GM18870 (cell line): ENCODE measurements around the gene COMMD9.

Source experiments
- ATAC-seq: cut with Tn5 transposase; IDR thresholded peaks from one replicate; pipeline ENCODE4 v1.9.1; 2021; ENCODE audit warnings: moderate library complexity; ENCODE audit not compliant: unreplicated experiment

COMMD9 gene

DNA sequence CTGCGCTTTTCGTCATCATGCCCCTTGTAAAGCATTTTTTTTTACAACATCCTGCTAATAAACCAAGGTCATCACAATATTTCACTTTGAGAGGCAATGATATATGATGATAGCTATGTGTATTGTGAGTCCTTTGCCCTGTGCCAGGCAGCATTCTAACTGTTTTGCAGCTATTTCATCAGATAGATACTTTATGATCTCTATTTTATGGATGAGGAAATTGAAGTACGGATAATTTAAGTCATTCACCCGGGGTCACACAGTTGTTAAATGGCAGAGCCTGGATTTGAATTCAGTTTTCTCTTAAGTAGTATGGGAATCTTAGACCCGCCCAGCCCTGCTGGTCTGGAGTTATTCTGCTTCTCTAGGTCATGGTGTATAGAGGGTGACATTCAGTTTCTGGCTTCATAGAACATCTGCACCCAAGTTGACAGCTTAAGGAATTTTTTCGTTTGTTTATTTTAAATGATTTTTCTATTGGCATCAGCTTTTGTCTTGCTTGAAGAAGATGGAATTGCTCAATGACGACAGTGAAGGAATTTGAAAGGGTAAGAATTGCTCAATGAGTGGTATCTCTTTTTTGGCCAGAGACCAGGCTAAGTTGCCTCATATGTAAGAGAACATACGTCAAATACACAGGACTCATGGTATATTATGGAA, 7.8 kb upstream of the COMMD9 start:
- ATAC-seq, result no peak

DNA sequence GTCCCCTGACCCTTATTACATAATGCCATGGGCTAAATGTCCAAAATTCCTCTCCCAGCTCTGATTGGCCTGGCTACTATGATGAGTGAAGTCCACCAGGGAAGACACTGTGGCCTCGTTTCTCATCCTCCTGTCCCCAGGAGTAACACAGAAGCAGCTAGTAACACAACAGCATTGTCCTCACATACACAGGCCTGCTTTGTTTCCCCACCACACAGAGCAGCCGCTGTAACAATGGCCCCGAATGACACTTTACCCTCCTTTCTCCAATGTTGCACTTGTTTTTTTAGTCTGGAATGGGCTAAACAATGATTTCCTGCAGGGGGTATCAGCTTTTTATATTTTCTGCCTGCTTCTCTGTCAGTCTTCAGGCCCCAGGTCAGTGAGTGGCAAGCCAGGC, 6.7 kb upstream of the COMMD9 start, which contains the start of gene PRR5L:
Gene PRR5L (plus strand): TSS at position 363 of the 400 bp plus-strand sequence. CDS start 104,834 bp downstream, outside the sequence.
- no peak for ATAC-seq

GRCh38 chr11:36292311-36292722, 3.1 kb upstream of the COMMD9 start:
- ATAC-seq, result peak; percentile 44

DNA sequence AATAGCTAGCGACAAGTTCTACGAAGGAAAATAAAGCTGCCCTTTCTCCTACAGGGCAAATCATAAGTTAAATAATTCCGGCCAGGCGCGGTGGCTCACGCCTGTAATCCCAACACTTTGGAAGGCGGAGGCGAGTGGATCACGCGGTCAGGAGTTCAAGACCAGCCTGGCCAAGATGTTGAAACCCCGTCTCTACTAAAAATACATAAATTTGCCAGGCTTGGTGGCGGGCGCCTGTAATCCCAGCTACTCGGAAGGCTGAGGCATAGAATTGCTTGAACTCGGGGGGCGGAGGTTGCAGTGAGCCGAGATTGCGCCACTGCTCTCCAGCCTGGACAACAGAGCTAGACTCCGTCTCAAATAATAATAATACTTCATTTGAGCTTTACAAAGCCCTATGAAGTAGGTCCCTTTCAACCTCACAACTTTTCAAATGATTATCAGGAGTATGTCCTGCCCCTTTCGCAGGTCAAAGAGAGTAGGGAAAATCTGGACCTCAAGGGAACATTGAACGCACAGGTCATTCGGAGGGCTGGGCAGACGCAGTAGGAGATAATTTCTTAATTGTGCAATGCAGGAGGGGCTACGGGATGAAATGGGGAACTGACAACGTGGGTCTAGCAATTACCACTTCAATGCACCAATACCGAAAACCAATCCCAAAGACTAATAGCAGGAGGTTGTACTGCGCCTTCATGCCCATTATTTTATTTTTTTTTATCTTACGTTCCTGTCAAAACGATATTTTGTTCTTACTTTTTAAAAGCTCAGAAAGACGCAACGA, 590 bp downstream of the COMMD9 start:
- ATAC-seq, result no peak

GRCh38 chr11:36282926-36283325, 6.3 kb downstream of the COMMD9 start:
- ATAC-seq, result no peak

DNA sequence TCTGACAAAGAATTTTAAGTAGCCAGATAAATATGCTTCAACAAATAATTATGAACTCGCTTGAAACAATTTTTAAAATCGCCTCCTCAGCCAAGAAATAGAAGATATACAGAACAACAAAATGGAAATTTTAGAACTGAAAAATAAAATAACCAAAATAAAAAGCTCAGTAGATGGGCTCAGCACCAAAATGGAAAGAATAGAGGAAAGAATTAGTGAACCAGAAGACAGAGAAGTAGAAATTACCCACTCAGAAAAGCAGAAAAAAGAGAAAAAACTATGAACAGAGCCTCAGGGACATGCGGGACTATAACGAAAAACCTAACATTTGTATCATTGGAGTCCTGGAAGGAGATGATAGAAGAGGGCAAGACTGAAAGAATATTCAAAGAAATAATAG, 7.4 kb downstream of the COMMD9 start:
- no peak for ATAC-seq

- ATAC-seq, result no peak
Observed at GRCh38 chr11:36280531-36280930, 8.7 kb downstream of the COMMD9 start.

- no peak for ATAC-seq
Observed at GRCh38 chr11:36278531-36279282, 10.5 kb downstream of the COMMD9 start.

DNA sequence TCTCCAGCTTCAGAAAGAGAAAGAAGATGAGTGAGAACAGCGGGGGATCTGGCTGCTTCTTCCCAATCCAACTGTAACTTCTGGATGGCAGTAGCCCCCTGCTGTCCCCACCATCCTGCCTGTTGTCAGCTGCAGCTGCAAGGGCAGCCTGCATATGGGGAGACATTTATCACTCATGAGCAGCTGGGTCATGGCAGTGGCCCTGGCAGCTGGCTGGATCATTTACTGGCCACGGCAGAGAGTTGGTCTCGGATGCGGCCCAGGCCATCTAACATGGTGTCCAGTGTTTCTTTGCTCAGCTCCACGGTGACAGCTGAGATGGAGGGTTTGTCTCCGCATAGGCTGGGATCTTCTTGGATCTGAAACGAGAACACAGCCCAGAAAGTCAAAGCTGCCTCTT, 14.8 kb downstream of the COMMD9 start:
- ATAC-seq, result no peak

GRCh38 chr11:36273110-36273509, 16.1 kb downstream of the COMMD9 start:
- no peak for ATAC-seq

GRCh38 chr11:36271794-36272407, 17.3 kb downstream of the COMMD9 start:
- no peak for ATAC-seq

GRCh38 chr11:36270701-36271100, 18.5 kb downstream of the COMMD9 start:
- no peak for ATAC-seq

GRCh38 chr11:36268337-36268985, 20.8 kb downstream of the COMMD9 start:
- no peak for ATAC-seq

GRCh38 chr11:36266767-36267166, 22.5 kb downstream of the COMMD9 start:
- ATAC-seq, result no peak

GRCh38 chr11:36265793-36266628, 23.2 kb downstream of the COMMD9 start:
- ATAC-seq, result no peak

GRCh38 chr11:36264973-36265344, 24.3 kb downstream of the COMMD9 start:
- no peak for ATAC-seq

DNA sequence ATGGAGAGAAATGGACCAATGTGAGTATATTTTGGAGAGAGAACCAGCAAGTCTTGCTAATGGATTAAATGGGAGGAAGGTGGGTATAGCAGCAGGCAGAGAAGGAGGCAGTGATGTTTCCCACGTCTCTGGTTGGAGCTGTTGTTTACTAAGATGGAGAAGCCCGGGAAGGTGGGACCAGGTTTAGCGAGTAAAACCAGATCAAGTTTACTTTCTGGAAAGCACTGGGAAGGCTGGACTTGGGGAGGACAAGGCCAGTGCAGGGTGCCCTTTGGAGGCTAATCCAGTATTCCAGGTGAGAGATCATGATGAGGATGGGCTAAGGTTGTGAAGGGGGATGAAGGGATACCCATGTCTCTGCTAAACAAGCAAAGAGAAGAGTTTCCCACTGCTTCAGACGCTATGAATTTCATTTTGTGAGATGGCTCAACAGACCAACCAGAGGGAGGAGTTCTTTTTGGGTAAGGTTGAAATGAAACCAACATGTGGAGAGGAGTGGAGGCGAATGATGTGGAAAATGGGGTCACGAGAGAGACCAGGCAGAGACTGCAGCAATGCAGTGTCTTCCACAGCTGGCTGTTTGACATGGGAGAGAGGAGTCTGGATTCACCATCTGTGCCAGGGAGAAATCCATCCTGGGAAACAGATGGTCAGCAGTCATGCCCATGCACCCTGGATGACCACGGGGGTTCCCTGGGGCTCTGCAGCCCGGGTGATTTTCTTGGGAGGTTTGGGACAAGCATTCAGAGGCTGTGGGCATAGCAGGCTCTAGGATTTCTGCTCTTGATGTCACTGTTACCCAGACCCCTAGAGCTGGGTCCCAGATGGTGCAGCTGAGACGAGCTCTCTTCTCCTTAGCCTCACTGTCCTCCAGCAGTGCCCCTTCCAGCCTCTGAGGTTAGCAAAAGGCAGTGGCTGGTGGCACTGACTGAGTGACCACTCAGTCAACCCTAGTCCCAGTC, 24.9 kb downstream of the COMMD9 start:
- no peak for ATAC-seq

DNA sequence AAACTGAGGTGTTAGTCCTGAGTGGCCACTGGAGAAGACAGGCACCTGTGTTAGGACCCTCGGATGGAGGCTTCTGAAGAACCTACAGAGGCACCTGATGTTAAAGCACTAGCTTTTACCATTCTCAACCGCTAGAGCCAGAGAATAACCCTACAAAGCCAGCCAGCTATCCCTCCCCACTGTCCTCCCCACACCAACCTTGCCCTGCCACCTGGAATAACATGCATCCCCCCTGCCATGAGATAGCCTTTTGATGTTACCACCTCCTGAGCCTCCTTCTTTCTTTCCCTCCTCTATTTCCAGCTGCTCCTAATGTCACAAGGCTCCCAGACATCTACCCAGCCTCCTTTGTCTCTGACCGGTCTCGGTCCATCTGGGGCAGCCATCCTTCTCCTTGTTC, 28.1 kb downstream of the COMMD9 start:
- ATAC-seq, result no peak
